ENCODE results near the gene PACSIN3. TPM values are rescaled to one million over a fixed set of nuclear protein-coding genes. Genes with fewer than 3 reads are reported as not detected.

The PACSIN3 gene
- total RNA-seq, 4 donors from 2014 or later, result 4.3 to 9.1 (median 7.5) TPM

GRCh38 chr11:47176328-47177228 lies 9.7 kb downstream of the PACSIN3 start, which contains the start of gene ARFGAP2:
Gene ARFGAP2, minus strand, starts transcription at chr11:47176879. Its CDS starts 26 bp downstream, at chr11:47176853.
- TF ChIP-seq POLR2A (IDR thresholded peaks at IDR 0.05) (peak in 1 of 2 donors; percentile 28), CTCF (IDR thresholded peaks at IDR 0.05) (no peak)
- Histone ChIP-seq H3K4me3 (peak within 1 kb of the TSS; percentile 77 to 96 (median 91)), H3K9me3 (no peaks in the 10 kb centered on the region), H3K27me3 (no peaks in the 10 kb centered on the region), H3K36me3 (peaks cover 0 to 35% (median 0%) of the 10 kb centered on the region in 3 donors), H3K27ac (peak within 1 kb of the TSS; percentile 97 to 99 (median 98)), H3K4me1 (peaks cover 9 to 30% (median 15%) of the 10 kb centered on the region in 4 donors)
- DNase-seq, result peak; percentile 96 to 98 (median 98)

- H3K36me3 ChIP-seq, result peaks cover 0 to 42% (median 0%) of the 10 kb centered on the region in 3 donors
- H3K27me3 ChIP-seq, result no peaks in the 10 kb centered on the region
- peak overlapping the region; percentile 97 to 99 (median 98) for H3K27ac ChIP-seq
- no peak for TF ChIP-seq POLR2A (IDR thresholded peaks at IDR 0.05)
- TF ChIP-seq CTCF (IDR thresholded peaks at IDR 0.05), result no peak
- no peak for DNase-seq
- H3K4me3 ChIP-seq, result peak overlapping the region; percentile 77 to 96 (median 91)
- no peaks in the 10 kb centered on the region for H3K9me3 ChIP-seq
- H3K4me1 ChIP-seq, result peaks cover 9 to 30% (median 15%) of the 10 kb centered on the region in 4 donors
Measured at GRCh38 chr11:47175746-47176327, 10.4 kb downstream of the PACSIN3 start.

GRCh38 chr11:47172740-47173336 lies 13.4 kb downstream of the PACSIN3 start:
- TF ChIP-seq CTCF (IDR thresholded peaks at IDR 0.05), result no peak
- TF ChIP-seq POLR2A (IDR thresholded peaks at IDR 0.05), result no peak
- Histone ChIP-seq H3K4me1 (peaks cover 5 to 26% (median 13%) of the 10 kb centered on the region in 4 donors), H3K27me3 (no peaks in the 10 kb centered on the region), H3K36me3 (peaks cover 0 to 72% (median 0%) of the 10 kb centered on the region in 3 donors), H3K9me3 (no peaks in the 10 kb centered on the region), H3K27ac (no peak overlapping the region), H3K4me3 (no peak overlapping the region)
- no peak for DNase-seq

- Histone ChIP-seq H3K27ac (no peak overlapping the region), H3K36me3 (peaks cover 0 to 82% (median 0%) of the 10 kb centered on the region in 3 donors), H3K4me3 (no peak overlapping the region), H3K9me3 (no peaks in the 10 kb centered on the region), H3K27me3 (no peaks in the 10 kb centered on the region), H3K4me1 (peaks cover 0 to 22% (median 8%) of the 10 kb centered on the region in 4 donors)
- no peak for TF ChIP-seq POLR2A (IDR thresholded peaks at IDR 0.05)
- DNase-seq, result no peak
Measured at GRCh38 chr11:47171856-47172255, 14.4 kb downstream of the PACSIN3 start.

GRCh38 chr11:47171061-47171838 lies 15.0 kb downstream of the PACSIN3 start:
- Histone ChIP-seq H3K36me3 (peaks cover 0 to 88% (median 0%) of the 10 kb centered on the region in 3 donors), H3K27ac (no peak overlapping the region), H3K27me3 (no peaks in the 10 kb centered on the region), H3K4me1 (peaks cover 0 to 22% (median 8%) of the 10 kb centered on the region in 4 donors), H3K4me3 (no peak overlapping the region), H3K9me3 (no peaks in the 10 kb centered on the region)
- DNase-seq, result no peak
- TF ChIP-seq POLR2A (IDR thresholded peaks at IDR 0.05) (no peak), CTCF (IDR thresholded peaks at IDR 0.05) (no peak)
